Fibroblast of pulmonary artery (primary cell): Measurements from ENCODE around the gene PDE6D.

ENCODE experiments used
- DNase-seq: peaks from one replicate; pipeline ENCODE4 v3.0.0-alpha.2; 2010; ENCODE audit warnings: low read depth
- H3K4me3 ChIP-seq: replicated peaks from 2 replicates; pipeline ENCODE4 v1.5.1; 2011; ENCODE audit warnings: low read depth, mild to moderate bottlenecking, control low read depth, low read length, moderate library complexity
- CTCF ChIP-seq: IDR thresholded peaks from 2 replicates; pipeline ENCODE4 v1.5.1; 2011; ENCODE audit warnings: mild to moderate bottlenecking, control low read depth, low read length, inconsistent platforms; ENCODE audit errors: missing control alignments

PDE6D gene

GRCh38 chr2:231807020-231807419, 25.9 kb upstream of the PDE6D start:
- TF ChIP-seq CTCF = no peak
- no peak overlapping the region for H3K4me3 ChIP-seq

GRCh38 chr2:231803501-231804138, 22.5 kb upstream of the PDE6D start:
- no peak overlapping the region for H3K4me3 ChIP-seq
- no peak for DNase-seq
- no peak for TF ChIP-seq CTCF

More at GRCh38 chr2:231807020-231807419, 25.9 kb upstream of the PDE6D start:
- DNase-seq = no peak

DNA sequence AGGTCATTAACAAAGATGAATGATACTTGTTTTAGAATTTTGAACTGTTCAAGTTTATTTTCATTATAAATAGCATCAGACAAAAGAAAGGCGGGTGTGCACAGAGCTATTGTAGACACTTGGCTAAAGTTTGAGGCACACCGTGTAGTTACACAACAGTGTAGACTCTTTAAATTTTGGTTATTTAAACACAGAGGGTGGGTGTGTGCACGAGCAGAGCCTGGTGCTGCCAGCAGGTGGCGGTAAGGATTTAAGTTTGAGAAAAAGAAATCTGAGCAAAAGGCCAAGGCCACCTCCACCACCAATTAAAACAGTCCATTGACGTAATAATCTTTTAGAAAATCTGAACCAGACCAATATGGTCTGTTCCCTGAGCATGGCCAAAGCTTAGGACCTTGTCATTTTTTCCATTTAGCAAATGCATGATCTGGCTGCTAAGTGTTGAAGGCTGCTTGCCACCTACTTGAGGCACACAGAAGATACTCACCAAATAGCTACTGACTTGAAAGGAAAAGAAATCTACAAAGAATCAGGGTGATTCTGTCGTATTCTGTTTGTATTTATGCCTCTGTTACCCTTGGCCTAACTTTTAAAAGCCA, 19.5 kb upstream of the PDE6D start:
- DNase-seq = peak; percentile 55
- peak; percentile 76 for TF ChIP-seq CTCF
- H3K4me3 ChIP-seq = no peak overlapping the region

GRCh38 chr2:231795525-231796327, 14.6 kb upstream of the PDE6D start:
- peak; percentile 81 for DNase-seq
- TF ChIP-seq CTCF = peak; percentile 48
- no peak overlapping the region for H3K4me3 ChIP-seq

- TF ChIP-seq CTCF = no peak
- H3K4me3 ChIP-seq = no peak overlapping the region
- no peak for DNase-seq
Observed at GRCh38 chr2:231794383-231794782, 13.3 kb upstream of the PDE6D start.

DNA sequence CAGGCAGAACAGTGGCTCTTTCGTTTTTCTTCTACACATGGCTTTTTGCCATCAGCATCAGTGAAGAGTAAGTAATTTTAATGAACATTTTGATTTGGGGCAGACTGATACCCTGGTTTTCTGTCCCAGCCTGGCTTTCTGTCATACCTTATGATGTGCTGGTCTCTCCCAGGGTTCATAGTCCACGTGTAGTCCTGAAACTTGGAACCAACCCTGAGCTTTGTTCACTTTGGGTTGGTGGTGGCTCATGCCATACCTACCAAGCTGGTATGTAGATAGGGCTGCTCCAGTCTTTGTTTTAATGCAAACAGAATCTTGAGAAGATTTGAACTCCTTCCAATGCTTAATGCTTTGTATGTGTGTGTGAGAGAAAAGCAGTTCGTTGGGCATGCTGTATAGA, 10.0 kb upstream of the PDE6D start:
- no peak for TF ChIP-seq CTCF
- DNase-seq = no peak
- H3K4me3 ChIP-seq = no peak overlapping the region
